Embryonic facial prominence (tissue), 1 donor: ENCODE results near the gene KIF27.
A peak's percentile ranks its signal among the peaks of the same experiment; 100 is the strongest.
"Not testable (repeated sequence)": the region's sequence is repeated elsewhere in the genome, so short reads cannot be mapped to it uniquely, and the experiment has no call there.

Experiments used
- DNase-seq: peaks from one replicate; pipeline ENCODE4 v3.0.0-alpha.2; 2016; ENCODE audit errors: extremely low spot score

The KIF27 gene

GRCh38 chr9:83934569-83935275 lies 13.5 kb upstream of the KIF27 start:
- no peak for DNase-seq

GRCh38 chr9:83933790-83934189 lies 12.6 kb upstream of the KIF27 start:
- DNase-seq = no peak

- DNase-seq = no peak
Observed at GRCh38 chr9:83932851-83933250, 11.6 kb upstream of the KIF27 start.

- DNase-seq = no peak
Observed at GRCh38 chr9:83932011-83932410, 10.8 kb upstream of the KIF27 start.

GRCh38 chr9:83930881-83931280 lies 9.6 kb upstream of the KIF27 start:
- no peak for DNase-seq

- DNase-seq = no peak
Observed at GRCh38 chr9:83927591-83927990, 6.4 kb upstream of the KIF27 start.

- DNase-seq = peak; percentile 29
Observed at GRCh38 chr9:83920469-83920926, 734 bp downstream of the KIF27 start.

DNA sequence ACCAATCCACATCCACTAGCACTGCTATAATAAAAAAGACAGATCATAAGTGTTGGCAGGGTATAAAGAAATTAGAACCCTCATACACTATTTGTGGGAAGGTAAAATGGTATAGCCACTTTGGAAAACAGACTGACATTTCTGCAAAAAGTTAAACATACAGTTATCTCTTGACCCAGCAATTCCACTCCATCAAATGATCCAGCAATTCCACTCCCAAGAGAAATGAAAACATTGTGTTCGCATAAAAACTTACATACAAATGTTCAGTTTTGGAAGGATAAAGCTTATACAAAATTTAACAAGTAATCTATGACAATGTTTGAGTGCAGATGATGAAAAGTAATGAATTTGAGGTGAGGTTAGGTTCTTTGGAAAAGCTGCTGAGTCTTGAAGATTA lies 2.1 kb downstream of the KIF27 start:
- DNase-seq = no peak

DNA sequence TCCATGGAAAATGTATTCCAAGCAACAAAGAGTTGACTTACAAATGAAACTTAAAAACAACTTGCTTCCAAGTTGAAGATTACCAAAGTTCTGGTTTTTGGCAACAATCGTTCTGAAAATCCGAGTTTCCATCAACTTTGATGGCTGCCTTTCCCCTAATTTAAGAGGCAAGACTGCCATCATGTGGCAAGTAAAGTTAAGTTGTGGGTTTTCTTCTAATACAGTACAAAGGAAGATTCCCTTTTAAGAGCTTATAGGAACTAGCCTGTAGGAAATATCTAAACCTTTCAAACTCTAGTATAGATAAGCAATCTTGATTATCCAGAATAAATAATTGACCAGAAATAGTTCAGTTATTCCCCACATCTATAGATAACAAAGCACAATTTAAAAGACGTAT lies 9.0 kb downstream of the KIF27 start:
- not testable (repeated sequence) for DNase-seq

DNA sequence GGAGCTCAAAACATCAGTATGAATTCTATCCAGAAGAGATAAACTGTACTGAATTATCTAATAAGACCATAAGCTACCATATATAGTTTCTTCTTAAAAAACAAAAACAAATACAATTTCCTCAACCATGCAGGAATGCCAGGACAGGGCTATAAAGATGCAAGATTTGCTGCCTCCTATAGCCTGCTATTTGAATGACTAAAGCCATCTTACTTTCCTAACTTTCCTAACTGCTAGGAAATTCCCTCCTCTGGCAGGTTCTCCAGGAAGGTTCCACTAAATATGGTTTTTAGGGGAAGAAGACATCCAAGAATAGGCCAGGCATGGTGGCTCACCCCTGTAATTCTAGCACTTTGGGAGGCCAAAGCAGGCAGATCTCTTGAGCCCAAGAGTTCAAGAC lies 15.1 kb downstream of the KIF27 start:
- DNase-seq = no peak

- not testable (repeated sequence) for DNase-seq
Observed at GRCh38 chr9:83900615-83901014, 20.6 kb downstream of the KIF27 start.

DNA sequence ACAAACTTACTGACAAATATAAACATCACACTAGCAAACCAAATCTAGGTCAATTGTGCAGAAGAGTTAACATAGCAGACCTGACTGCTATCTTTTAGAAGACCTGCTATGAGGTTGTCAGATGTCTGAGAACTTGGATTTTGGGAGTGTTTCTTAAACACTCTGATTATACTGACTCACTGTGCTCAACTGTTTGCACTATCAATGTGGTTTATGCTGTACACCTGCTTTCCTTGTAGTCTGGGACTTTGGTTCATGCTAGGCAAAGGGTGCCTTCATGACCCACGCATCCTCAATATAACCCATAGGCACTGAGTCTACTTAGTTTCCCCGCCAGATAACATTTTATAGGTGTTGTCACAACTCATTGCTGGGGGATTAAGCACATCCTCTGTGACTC lies 26.9 kb downstream of the KIF27 start:
- DNase-seq = not testable (repeated sequence)

GRCh38 chr9:83886498-83886897 lies 34.7 kb downstream of the KIF27 start:
- not testable (repeated sequence) for DNase-seq

DNA sequence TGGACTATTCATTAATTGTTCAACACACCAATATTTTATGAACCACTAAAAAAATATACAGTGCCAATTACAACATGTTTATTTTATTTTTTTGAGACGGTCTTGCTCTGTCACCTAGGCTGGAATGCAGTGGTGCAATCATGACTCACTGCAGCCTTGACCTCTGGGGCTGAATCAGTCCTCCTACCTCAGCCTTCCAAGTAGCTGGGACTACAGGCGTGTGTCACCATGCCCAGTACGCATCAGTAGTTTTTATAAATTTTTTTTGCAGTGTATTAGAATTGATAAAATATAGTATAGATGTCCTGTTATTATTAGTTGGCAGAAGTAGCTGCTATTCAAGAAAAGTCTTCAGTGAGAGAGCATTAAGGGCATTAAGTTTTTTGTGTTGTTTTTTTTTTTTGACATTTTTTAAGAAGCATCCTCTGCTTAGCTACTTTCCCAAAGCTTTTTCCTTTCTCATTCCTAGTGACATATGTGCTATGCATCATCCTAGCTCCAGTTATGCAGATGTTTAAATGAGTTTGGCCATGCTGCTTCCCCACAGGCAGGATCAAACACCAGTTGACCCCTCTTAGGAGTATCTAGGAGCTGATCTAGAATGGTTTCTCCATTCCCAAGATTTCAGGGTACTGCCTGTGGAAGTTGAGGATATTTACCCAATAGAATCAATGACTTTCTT lies 35.5 kb downstream of the KIF27 start:
- DNase-seq = not testable (repeated sequence)

- not testable (repeated sequence) for DNase-seq
Observed at GRCh38 chr9:83881687-83882408, 39.4 kb downstream of the KIF27 start.

DNA sequence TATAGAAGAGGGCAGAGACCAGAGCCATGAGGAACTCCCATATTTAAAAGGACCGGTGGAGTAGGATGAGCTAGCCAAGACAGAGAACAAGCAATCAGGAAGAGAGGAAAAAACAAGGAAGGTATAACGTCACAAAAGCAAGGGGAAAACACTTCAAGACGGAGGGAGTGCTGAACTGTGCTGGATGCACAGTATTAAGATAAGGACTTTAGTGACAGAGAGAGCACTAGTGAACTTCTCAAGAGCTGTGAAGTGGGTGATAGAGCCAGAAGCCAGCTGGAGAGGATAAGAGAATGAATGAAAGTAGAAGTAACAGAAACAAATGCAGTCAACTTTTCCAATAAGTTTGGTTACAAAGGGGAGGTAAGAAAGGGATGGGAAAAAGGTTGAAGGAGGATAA lies 45.7 kb downstream of the KIF27 start:
- not testable (repeated sequence) for DNase-seq

DNA sequence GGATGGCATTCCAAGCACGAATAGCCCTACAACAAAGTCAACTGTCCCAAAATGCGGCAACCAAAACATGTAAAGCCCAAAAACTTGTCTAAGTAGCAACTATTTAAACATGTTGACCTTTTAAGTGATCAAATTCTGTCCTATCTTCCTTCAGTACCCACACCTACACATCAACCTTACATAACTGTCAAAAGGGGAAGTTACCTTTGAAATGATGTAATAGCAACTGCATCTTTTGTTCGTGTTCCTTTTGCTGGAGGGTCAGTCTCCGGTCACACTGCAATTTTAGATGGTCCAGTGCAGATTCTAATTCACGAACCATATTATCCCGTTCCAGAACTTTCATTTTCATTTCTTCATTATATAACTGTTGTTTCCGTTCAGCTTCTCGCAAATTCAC lies 71.3 kb downstream of the KIF27 start:
- DNase-seq = not testable (repeated sequence)

- not testable (repeated sequence) for DNase-seq
Observed at GRCh38 chr9:83837070-83837643, 84.1 kb downstream of the KIF27 start.

DNA sequence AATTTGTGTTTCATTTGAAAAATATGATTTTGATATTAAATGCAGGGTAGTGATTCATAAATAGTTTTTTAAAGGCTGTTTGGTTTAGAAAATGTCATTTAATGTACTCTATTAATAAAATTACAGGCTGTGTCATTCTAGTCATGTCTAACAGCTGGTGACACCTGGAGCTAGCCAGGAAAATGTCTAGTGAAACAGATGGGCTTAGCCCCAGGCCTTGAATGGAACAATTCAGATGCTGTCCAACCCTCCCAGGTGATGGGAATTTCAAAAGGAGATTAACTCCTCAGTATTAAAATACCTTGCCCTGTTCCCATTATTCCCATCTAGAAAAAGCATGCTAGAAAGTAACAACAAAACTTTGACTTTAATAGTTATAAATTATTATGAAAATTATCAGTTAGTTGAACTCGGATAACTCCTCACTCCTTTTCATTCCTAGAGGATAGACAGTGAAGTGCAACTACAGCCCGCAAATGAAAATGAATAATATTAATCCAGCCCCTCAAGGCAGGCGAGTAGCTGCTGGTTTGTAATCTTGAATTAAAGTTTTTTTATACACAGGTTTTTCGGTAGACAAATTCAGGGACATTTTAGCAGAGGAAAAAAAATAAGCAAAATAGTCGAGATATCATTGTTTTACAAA lies 90.7 kb downstream of the KIF27 start:
- not testable (repeated sequence) for DNase-seq

DNA sequence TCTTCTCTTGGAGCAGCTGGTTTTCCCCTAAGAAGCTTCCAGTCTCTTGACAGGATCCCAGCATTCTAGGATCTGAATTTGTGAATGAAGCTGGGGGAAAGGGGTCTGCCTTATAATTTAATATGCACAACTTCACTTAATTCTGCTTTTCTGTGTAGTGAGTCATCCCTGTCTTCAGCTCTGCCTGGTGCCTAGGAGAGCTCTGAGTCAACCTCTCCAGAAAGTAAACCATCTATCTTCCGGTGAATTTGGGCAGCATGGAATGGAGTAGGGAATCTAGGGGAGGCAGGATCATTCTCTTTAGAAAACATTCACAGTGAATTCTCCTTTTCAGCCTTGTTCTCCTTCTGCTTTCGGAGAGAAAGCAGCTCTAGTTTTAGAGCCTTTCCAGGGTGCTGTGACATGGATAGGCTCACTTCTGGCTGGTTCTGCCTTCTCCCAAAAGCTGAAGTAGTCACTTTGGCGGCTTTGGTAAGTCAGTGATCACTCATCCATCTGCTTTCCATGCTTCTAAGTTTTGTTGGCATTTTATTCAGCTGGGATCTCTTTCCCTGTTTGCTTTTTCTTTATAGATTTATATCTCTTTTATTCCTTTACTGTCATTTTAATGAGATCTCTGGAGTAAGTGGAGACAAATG lies 96.1 kb downstream of the KIF27 start:
- DNase-seq = not testable (repeated sequence)
